GM12892 (cell line): ENCODE measurements around the gene TMPRSS3.

Experiments used
- DNase-seq: peaks from one replicate; pipeline ENCODE4 v3.0.0; 2011; ENCODE audit not compliant: insufficient read length
- FAIRE-seq: peaks from 2 replicates; lab custom pipeline; 2011; peaks lifted over from hg19 to GRCh38; lab: Jason Lieb, UNC
- POLR2A ChIP-seq: IDR thresholded peaks from 2 replicates; pipeline ENCODE4 v1.6.1; 2011; ENCODE audit warnings: low read depth, low read length, control low read depth
- POLR2AphosphoS5 ChIP-seq: IDR thresholded peaks from 2 replicates; pipeline ENCODE4 v1.6.1; 2011; ENCODE audit warnings: low read depth, low read length, control low read depth
- TAF1 ChIP-seq: IDR thresholded peaks from 2 replicates; pipeline ENCODE4 v1.6.1; 2011; ENCODE audit warnings: low read depth, mild to moderate bottlenecking, control low read depth, low read length, borderline replicate concordance

The TMPRSS3 gene

DNA sequence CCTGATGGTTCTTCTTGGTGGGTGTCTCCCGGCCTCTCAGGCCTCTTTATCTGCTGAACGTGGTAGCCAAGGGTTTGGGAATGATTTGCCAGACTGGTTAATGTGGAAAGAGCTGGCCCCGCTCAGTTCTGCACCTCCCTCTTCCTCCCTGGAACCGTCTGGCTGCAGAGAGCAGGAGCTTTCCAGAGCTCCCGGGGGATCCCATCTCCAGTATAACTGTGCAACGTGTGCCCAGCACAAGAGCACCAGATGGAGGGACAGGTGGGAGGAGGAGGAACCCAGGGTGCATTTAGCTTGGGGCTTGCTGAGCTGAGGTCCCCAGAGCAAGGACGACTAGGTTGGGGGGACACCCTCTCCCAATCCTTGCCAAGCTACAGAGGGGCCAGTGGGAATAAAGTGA is 34.6 kb downstream of the TMPRSS3 start:
- FAIRE-seq: no peak
- DNase-seq: no peak
- TF ChIP-seq TAF1 (no peak), POLR2AphosphoS5 (no peak), POLR2A (no peak)

DNA sequence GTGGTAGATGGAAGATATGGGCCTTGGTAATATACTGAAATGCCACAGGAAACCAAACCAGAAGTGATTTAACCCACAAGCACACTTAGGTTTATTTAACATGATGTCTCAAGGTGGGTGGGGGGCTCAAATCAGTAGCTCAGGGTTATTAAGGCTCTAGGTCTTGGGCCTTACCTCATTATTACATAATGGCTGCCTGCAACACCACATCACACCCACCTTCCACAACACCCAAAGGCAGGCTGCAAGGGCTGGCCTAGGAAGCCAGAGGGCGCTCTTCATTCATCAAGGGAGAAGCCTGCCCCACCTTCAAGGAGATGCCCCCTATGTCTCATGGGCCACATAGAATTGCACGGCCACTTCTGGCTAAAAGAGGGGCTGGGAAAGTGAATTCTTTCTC is 35.5 kb downstream of the TMPRSS3 start:
- FAIRE-seq: no peak
- TF ChIP-seq TAF1 (no peak), POLR2A (no peak), POLR2AphosphoS5 (no peak)
- DNase-seq: no peak

DNA sequence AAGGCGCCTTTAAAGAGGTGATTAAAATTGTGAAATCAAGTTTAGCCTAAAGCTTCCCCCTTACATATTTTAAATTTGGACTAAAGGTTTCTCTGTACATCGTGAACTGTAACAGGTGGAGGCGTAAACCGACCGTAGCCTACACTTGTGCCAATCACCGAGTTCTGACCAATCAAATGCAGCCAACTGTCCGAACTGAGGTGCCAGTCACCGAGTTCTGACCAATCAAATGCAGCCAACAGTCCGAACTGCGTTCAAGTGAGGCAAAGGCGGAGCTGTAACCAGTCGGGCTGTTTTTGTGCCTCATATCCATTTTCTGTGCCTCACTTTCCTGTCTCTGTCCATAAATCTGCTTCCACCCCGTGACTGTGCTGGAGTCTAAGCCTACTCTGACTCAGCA is 36.9 kb downstream of the TMPRSS3 start:
- no peak for TF ChIP-seq TAF1
- no peak for TF ChIP-seq POLR2A
- no peak for TF ChIP-seq POLR2AphosphoS5
- DNase-seq (no peak), FAIRE-seq (no peak)

DNA sequence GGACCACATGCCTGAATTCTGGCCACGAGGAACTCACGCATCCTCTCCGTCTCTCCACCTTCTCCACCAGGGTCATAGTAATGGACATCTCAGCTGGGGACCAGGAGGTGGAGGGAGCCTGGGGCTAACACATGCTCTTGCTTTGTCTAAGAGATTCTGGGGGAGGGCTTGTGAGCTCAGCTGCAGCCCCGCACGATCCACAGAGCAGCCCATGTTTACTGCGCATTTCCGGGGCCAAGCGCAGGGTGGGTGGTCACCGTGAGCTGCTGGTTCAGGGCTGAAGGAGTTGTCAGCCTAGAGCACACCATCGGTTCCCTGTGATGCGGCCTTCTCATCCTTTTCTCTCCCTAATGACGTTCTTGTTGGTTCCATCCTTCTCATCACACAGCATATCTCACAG is 37.6 kb downstream of the TMPRSS3 start:
- DNase-seq (no peak), FAIRE-seq (no peak)
- TF ChIP-seq TAF1 (no peak), POLR2A (no peak), POLR2AphosphoS5 (no peak)

DNA sequence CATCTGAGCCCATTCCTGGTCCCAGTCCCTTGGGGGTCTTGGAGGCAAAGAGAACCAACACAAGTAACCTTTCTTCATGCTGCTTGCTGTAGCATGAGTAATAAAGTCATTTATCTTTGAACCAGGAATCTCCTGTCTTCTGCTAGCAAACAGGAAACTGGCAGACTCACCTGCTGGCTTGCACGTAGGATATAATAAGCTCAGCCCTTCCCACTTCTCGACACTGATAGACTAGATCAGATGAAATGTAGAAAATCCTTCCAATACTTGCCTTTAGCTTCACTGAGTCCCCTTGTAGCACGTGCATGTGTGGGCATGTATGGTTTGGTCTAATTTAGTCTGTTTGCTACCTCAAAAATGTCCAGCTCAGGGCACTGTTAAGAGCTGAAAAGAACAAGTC is 38.5 kb downstream of the TMPRSS3 start:
- DNase-seq (no peak), FAIRE-seq (no peak)
- TF ChIP-seq TAF1 (no peak), POLR2A (no peak), POLR2AphosphoS5 (no peak)

DNA sequence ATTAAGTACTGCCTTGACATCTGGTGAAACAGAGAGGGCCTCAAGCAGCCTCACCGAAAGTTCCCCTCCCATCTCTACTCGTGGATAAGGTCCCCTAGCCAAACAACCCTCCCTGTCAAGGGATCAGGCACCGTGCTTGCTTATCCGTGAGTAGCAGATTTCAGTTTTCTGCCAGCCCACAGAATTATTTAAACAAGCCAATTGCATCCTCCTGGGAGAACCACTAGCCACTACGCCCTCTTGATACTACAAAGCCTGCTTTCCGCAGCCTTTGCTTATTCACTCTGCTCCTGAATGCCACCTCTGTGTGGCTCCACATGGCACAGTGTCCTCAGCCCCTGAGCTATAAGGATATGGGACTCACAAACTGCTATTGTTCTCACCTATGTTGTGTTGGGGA is 39.2 kb downstream of the TMPRSS3 start:
- DNase-seq (no peak), FAIRE-seq (no peak)
- TF ChIP-seq POLR2A (no peak), POLR2AphosphoS5 (no peak), TAF1 (no peak)

DNA sequence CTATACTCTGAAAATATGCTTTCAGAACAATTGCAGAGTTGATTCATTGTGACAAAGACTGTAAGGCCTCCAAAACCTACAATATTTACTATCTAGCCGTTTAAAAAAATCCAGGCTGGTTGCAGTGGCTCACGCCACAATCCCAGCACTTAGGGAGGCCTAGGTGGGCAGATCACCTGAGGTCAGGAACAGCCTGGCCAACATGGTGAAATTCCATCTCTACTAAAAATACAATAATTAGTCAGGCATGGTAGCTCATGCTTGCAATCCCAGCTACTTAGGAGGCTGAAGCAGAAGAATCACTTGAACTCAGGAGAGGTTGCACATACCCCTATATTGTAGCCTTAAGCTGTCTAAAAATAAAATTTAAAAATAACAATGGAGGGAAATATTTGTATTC is 39.8 kb downstream of the TMPRSS3 start:
- TF ChIP-seq POLR2AphosphoS5 (no peak), POLR2A (no peak), TAF1 (no peak)
- no peak for DNase-seq
- FAIRE-seq: no peak

DNA sequence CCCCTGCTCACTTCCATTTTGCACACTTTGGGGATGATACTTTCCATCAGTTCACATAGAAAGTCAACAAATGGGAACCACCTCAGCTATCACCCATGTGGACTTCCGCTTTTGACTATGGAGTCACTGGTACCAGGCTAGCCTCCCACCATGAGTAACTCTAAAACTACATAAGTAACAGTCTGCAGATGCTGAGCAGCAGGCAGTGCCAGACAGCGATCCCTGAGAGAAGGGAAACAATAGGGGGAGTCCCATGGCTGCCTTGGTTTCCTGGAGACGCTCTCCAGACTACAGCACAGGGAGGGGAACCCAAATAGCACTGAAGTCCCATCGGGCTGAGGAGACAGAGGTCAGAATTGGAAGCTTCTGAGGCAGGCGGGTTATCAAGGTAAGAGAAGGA is 42.2 kb downstream of the TMPRSS3 start:
- DNase-seq (no peak), FAIRE-seq (no peak)
- TF ChIP-seq TAF1: no peak
- no peak for TF ChIP-seq POLR2A
- TF ChIP-seq POLR2AphosphoS5: no peak

DNA sequence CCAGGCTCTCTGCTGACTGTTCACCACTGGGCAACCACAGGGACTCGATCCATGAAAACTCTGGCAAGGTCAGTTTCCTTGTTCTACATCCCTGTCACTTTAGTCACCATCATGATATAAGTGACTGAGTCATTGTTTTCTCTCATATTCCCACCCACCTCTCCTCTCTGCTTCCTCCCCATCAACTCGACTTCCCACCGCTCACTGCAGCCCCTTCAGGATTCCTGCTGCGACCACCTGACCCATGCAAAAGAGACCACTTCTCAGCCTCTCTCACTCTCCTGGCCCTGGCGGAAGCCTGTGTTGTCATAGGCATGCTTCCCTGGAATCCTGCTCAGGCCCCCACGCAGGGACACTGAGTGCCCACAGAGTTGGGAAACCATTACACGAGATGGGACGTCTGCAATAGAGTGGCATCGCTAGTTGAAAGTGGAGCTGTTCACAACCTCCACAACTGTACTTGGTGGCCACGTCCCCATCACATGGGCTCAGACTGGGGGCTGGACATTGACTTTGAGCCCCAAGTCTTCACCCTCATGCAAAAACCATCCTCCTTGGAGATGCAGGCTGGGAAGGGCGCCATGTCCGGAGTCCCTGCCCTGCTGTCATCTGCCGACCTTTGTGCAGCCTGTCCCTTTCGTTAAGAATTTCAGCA is 43.3 kb downstream of the TMPRSS3 start:
- FAIRE-seq: no peak
- no peak for TF ChIP-seq POLR2A
- TF ChIP-seq TAF1: no peak
- no peak for TF ChIP-seq POLR2AphosphoS5
- no peak for DNase-seq

DNA sequence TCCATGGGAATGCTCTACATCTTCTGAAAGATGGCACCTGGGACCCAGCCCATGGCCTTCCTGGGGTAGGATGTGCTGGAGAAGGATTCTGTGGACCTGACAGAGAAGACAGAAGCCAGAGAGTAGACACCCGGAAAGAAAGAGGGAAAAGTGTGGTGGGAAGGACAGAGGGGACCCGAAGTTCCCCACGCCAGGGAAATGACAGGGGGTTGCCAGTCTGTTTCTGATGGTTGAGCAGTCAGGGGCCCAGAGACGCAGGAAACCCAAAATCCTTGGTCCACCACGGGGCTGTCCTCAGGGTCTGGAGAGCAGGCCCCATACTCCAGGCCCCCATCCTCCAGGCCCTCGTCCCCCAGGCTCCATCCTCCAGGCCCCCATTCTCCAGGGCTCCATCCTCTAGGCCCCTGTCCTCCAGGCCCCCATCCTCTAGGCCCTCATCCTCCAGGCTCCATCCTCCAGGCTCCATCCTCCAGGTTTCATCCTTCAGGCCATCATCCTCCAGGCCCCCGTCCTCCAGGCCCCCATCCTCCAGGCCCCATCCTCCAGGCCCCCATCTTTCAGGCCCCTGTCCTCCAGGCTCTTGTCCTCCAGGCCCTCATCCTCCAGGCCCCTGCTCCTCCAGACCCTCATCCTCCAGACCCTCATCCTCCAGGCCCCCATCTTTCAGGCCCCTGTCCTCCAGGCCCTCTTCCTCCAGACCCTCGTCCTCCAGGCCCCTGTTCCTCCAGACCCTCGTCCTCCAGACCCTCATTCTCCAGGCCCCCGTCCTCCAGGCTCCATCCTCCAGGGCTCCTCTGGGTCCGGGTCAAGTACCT is 44.0 kb downstream of the TMPRSS3 start:
- no peak for DNase-seq
- no peak for TF ChIP-seq POLR2A
- no peak for TF ChIP-seq TAF1
- no peak for TF ChIP-seq POLR2AphosphoS5
- FAIRE-seq: no peak

DNA sequence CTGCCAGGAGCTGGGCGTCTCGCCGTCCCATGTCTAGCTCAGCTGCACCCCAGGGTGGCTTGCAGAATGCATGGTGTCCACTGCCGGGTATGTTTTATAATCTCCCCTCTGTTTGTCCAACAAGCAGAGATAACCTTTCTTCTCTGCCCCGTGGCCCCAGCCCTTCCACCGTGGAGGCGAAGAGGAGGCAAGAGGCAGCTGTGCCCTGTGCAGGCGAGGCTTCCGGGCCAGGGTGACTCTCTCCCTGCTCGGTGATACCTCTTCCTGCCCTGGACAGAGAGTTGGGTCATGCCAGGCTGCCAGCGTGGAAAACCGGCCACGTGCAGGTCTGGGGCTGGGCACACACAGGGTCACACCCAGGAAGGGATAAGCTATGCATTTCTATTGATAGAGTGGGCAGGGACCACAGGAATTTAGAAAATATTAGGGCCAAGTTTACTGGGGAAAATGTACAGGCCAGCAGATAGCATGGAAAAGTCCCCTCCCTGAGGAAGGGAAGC is 44.9 kb downstream of the TMPRSS3 start, which contains the start of gene TFF2:
Gene TFF2 (minus strand): TSS at position 68 of the 500 bp plus-strand sequence. CDS start 37 bp downstream, at position 31.
- FAIRE-seq (no peak), DNase-seq (no peak)
- TF ChIP-seq POLR2AphosphoS5: no peak
- TF ChIP-seq TAF1: no peak
- TF ChIP-seq POLR2A: no peak
